Measurements from ENCODE around the gene SLC9A4.
A peak's percentile ranks its signal among the peaks of the same experiment; 100 is the strongest.

The SLC9A4 gene

DNA sequence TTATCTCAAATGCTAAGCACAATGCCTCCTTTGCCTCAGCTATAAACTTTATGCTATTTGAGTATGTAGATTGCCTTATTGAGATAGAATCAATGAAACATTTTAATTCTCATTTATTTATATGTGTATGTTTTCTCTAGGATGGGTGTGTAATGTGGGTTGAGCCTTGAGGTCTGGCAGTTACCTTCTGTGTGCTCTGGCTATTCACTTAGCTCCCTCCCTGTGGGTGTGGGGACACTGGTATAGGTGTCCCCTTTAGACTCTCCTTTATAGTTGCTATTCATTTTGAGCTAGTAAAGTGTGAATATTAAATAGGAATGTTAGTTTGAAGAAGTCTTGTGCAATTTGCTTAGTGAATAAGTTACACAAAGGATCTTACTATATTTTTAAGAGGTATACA, 1.8 kb downstream of the SLC9A4 start:
- H3K4me3 ChIP-seq (ENCODE audit: low read depth, low read length): no peak overlapping the region
- TF ChIP-seq, protein P1, sequence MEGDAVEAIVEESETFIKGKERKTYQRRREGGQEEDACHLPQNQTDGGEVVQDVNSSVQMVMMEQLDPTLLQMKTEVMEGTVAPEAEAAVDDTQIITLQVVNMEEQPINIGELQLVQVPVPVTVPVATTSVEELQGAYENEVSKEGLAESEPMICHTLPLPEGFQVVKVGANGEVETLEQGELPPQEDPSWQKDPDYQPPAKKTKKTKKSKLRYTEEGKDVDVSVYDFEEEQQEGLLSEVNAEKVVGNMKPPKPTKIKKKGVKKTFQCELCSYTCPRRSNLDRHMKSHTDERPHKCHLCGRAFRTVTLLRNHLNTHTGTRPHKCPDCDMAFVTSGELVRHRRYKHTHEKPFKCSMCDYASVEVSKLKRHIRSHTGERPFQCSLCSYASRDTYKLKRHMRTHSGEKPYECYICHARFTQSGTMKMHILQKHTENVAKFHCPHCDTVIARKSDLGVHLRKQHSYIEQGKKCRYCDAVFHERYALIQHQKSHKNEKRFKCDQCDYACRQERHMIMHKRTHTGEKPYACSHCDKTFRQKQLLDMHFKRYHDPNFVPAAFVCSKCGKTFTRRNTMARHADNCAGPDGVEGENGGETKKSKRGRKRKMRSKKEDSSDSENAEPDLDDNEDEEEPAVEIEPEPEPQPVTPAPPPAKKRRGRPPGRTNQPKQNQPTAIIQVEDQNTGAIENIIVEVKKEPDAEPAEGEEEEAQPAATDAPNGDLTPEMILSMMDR (IDR thresholded peaks at IDR 0.05; ENCODE audit: borderline replicate concordance, insufficient read depth, low read depth, low read length): no peak

- TF ChIP-seq, protein P1 (IDR thresholded peaks at IDR 0.05; ENCODE audit: borderline replicate concordance, insufficient read depth, low read depth, low read length): 0 out of 2 replicates have a peak, but pooled peaks have one; percentile 10
- no peak overlapping the region for H3K4me3 ChIP-seq (ENCODE audit: low read depth, low read length)
Observed at GRCh38 chr2:102478686-102479470, 5.9 kb downstream of the SLC9A4 start.

- TF ChIP-seq, protein P1 (IDR thresholded peaks at IDR 0.05; ENCODE audit: borderline replicate concordance, insufficient read depth, low read depth, low read length): no peak
- no peak overlapping the region for H3K4me3 ChIP-seq (ENCODE audit: low read depth, low read length)
Observed at GRCh38 chr2:102480285-102481195, 7.5 kb downstream of the SLC9A4 start.

- H3K4me3 ChIP-seq (ENCODE audit: low read depth, low read length): no peak overlapping the region
- TF ChIP-seq, protein P1 (IDR thresholded peaks at IDR 0.05; ENCODE audit: borderline replicate concordance, insufficient read depth, low read depth, low read length): no peak
Observed at GRCh38 chr2:102481931-102482330, 8.9 kb downstream of the SLC9A4 start.

DNA sequence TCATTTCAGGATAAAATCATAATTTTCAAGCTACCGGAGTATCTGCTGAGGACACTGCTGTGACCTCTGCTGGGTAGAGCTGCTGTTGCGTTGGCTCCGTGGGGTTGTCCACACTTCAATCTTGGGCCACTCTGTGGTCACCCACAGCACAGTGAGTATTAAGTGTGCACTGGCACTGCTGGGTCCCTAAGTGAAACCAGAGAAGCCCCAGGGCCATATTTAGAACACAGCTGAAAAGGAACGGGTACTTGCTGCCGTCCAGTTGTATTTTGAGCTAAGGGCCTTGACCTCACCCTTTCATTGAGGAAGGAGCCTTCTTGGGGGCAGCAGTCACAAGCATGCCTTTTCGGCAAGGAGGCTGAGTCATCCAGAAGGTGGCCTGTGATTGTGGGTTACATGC, 10.1 kb downstream of the SLC9A4 start:
- TF ChIP-seq, protein P1 (IDR thresholded peaks at IDR 0.05; ENCODE audit: borderline replicate concordance, insufficient read depth, low read depth, low read length): no peak

DNA sequence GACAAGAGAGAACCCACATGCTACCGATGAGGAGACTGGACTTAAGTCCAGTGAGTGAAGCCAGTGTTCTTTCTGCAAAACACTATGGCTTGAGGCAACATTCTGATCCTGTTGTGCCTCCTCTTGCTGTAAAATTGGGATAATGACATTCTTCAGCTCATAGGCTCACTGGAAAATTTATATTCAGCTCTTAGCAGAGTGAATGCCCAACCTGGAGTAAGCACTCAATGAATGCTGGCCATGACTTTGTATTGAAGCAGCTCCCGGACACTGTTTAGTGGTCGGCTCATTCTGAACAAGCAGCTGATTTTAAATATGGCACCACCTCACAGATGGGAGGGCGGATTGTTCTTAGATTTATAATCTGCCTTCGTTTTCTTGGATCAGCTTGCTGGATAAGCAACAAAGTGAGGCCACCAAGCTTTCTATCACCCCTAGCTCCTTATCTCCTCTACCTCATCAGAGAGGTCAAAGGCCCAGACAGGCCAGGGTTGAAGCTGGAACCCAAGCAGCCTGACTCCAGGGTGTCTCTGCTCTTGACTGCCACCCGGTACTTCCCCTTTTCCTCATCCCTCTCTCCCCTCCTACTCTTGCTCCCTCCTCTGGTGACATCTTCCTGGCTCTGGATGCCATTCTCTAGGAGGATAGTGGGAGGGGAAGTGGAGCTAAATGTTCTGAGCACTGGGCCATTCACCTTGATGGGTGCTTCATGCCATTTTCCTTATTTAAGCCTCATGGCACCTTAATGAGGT, 11.5 kb downstream of the SLC9A4 start:
- TF ChIP-seq, protein P1 (IDR thresholded peaks at IDR 0.05; ENCODE audit: borderline replicate concordance, insufficient read depth, low read depth, low read length): no peak
- H3K4me3 ChIP-seq (ENCODE audit: low read depth, low read length): no peak overlapping the region

More for the DNA sequence above, 10.1 kb downstream of the SLC9A4 start:
- no peak overlapping the region for H3K4me3 ChIP-seq (ENCODE audit: low read depth, low read length)
